Fibroblast of pulmonary artery (primary cell): ENCODE measurements around the gene NDST1.
A peak's percentile ranks its signal among the peaks of the same experiment; 100 is the strongest.

Source experiments
- DNase-seq: peaks from one replicate; pipeline ENCODE4 v3.0.0-alpha.2; 2010; ENCODE audit warnings: low read depth
- H3K4me3 ChIP-seq: replicated peaks from 2 replicates; pipeline ENCODE4 v1.5.1; 2011; ENCODE audit warnings: low read depth, mild to moderate bottlenecking, control low read depth, low read length, moderate library complexity
- TF ChIP-seq, protein P1 (sequence below): IDR thresholded peaks from 2 replicates; pipeline ENCODE4 v1.5.1; 2011; ENCODE audit warnings: mild to moderate bottlenecking, control low read depth, low read length, inconsistent platforms; ENCODE audit errors: missing control alignments

Gene NDST1

DNA sequence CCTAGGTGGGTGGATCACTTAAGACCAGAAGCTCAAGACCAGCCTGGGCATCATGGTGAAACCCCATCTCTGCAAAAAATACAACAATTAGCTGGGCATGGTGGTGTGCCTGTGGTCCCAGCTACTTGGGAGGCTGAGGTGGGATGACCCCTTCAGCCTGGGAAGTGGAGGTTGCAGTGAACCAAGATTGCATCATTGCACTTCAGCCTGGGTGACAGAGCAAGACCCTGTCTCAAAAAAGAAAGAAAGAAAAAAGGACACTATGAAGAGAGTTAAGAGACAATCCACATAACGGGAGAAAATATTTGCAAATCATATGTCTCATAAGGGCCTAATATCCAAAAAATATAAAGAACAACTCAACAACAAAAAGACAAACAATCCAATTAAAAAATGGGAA is 57.9 kb downstream of the NDST1 start:
- H3K4me3 ChIP-seq: no peak overlapping the region
- DNase-seq: no peak
- TF ChIP-seq, protein P1, sequence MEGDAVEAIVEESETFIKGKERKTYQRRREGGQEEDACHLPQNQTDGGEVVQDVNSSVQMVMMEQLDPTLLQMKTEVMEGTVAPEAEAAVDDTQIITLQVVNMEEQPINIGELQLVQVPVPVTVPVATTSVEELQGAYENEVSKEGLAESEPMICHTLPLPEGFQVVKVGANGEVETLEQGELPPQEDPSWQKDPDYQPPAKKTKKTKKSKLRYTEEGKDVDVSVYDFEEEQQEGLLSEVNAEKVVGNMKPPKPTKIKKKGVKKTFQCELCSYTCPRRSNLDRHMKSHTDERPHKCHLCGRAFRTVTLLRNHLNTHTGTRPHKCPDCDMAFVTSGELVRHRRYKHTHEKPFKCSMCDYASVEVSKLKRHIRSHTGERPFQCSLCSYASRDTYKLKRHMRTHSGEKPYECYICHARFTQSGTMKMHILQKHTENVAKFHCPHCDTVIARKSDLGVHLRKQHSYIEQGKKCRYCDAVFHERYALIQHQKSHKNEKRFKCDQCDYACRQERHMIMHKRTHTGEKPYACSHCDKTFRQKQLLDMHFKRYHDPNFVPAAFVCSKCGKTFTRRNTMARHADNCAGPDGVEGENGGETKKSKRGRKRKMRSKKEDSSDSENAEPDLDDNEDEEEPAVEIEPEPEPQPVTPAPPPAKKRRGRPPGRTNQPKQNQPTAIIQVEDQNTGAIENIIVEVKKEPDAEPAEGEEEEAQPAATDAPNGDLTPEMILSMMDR: no peak

GRCh38 chr5:150567031-150567717 is 59.2 kb downstream of the NDST1 start:
- TF ChIP-seq, protein P1: no peak
- no peak overlapping the region for H3K4me3 ChIP-seq
- peak; percentile 95 for DNase-seq

- TF ChIP-seq, protein P1: no peak
- no peak for DNase-seq
- H3K4me3 ChIP-seq: no peak overlapping the region
Observed at GRCh38 chr5:150568663-150569062, 60.7 kb downstream of the NDST1 start.

DNA sequence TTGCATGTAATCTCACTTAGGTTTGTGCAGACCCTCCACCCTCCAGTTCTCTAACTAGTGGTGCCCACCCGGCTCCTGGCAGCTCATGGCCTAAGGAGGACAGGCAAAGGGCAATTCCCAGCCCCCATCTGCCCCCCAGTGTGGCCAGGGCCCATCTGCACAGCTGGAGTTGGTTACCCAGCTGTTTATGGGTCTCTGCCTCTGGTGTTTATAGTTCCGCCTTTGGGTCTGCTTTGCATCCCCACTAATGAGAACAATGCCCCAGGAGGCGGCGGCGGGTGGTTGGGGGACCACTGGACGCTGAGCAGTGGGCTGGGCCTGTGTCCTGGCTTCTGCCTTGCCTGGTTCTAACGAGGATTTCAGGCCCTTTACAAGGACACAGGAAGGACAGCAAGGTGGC is 62.4 kb downstream of the NDST1 start:
- TF ChIP-seq, protein P1: no peak
- no peak for DNase-seq
- H3K4me3 ChIP-seq: no peak overlapping the region

DNA sequence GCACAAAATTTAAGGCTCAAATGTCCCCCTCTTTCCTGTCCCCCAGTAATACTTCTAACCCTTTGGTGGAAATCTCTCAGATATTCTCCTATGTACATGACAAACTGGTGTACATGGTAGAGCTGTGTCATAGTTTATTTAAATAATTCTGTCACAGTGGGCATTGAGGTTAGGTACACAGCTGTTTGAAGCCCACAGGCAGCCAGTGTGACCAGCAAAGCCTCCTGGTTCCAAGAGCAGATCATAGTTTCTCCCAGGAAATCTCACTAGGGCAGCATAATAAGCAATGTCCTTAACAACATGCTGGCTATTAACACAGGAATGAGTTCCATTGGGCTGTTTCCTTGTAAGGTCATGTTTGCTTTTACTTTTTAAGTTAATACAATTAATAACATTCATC is 63.9 kb downstream of the NDST1 start:
- TF ChIP-seq, protein P1: no peak
- DNase-seq: no peak
- H3K4me3 ChIP-seq: no peak overlapping the region

- no peak overlapping the region for H3K4me3 ChIP-seq
- no peak for DNase-seq
- TF ChIP-seq, protein P1: no peak
Observed at GRCh38 chr5:150573216-150573615, 65.3 kb downstream of the NDST1 start.
